MCF 10A (cell line): ENCODE results near the gene MED20. TPM values are rescaled to one million over a fixed set of nuclear protein-coding genes. Genes with fewer than 3 reads are reported as not detected.

Experiments used
- BruUV-seq: library from RNA; stranded (reverse); fragments of 400-500 nt; replicated peaks from 2 replicates; lab custom pipeline; 2021; lab: Mats Ljungman, UMichigan
- CTCF ChIA-PET: fragments of 300-600 bp; sonication (Branson Sonifier 250); formaldehyde crosslinking; extraction: SDS; loops from one replicate; lab custom pipeline; 2021; ENCODE audit warnings: antibody characterized with exemption, inconsistent platforms; lab: Yijun Ruan, JAX
- POLR2A ChIA-PET: fragments of 300-600, 350-650 bp; sonication (Branson Sonifier 250); formaldehyde crosslinking; extraction: SDS; loops from one replicate; lab custom pipeline; 2020; ENCODE audit warnings: antibody characterized with exemption, inconsistent platforms; lab: Yijun Ruan, JAX
- DNase-seq: peaks from one replicate; pipeline ENCODE4 v3.0.0-alpha.2; 2018; ENCODE audit not compliant: unreplicated experiment
- H3K27ac Mint-ChIP-seq: one replicate; pipeline ENCODE4 v1.8.0; 2022; ENCODE audit warnings: mild to moderate bottlenecking, low read depth, mixed read lengths; ENCODE audit not compliant: unreplicated experiment
- H3K27me3 Mint-ChIP-seq: one replicate; pipeline ENCODE4 v1.8.0; 2022; ENCODE audit warnings: mixed read lengths; ENCODE audit not compliant: insufficient read depth, unreplicated experiment
- H3K36me3 Mint-ChIP-seq: one replicate; pipeline ENCODE4 v1.8.0; 2022; ENCODE audit warnings: mild to moderate bottlenecking, moderate library complexity, mixed read lengths; ENCODE audit not compliant: insufficient read depth, unreplicated experiment
- H3K4me1 Mint-ChIP-seq: one replicate; pipeline ENCODE4 v1.8.0; 2022; ENCODE audit warnings: mixed read lengths; ENCODE audit not compliant: insufficient read depth, unreplicated experiment
- H3K4me3 Mint-ChIP-seq: one replicate; pipeline ENCODE4 v1.8.0; 2022; ENCODE audit warnings: mild to moderate bottlenecking, moderate library complexity, mixed read lengths; ENCODE audit not compliant: unreplicated experiment
- H3K9me3 Mint-ChIP-seq: one replicate; pipeline ENCODE4 v1.8.0; 2022; ENCODE audit warnings: mixed read lengths; ENCODE audit not compliant: unreplicated experiment
- intact Hi-C: fragments of 100-400 bp; cut with micrococcal nuclease; formaldehyde crosslinking; loops from 2 replicates; pipeline ENCODE4 v1.14.1; 2022
- total RNA-seq: library from RNA; stranded (reverse); gene quantifications from 2 replicates; pipeline ENCODE4 v1.2.3, GENCODE V29; 2022
- TF ChIP-seq, protein P1 (sequence below): fragments of 200-600 bp; IDR thresholded peaks from one replicate; pipeline ENCODE4 v1.8.0; 2022; ENCODE audit warnings: antibody characterized with exemption, mild to moderate bottlenecking; ENCODE audit not compliant: unreplicated experiment

Gene MED20
- total RNA-seq, 1 experiment from 2014 or later: 27.6 TPM

DNA sequence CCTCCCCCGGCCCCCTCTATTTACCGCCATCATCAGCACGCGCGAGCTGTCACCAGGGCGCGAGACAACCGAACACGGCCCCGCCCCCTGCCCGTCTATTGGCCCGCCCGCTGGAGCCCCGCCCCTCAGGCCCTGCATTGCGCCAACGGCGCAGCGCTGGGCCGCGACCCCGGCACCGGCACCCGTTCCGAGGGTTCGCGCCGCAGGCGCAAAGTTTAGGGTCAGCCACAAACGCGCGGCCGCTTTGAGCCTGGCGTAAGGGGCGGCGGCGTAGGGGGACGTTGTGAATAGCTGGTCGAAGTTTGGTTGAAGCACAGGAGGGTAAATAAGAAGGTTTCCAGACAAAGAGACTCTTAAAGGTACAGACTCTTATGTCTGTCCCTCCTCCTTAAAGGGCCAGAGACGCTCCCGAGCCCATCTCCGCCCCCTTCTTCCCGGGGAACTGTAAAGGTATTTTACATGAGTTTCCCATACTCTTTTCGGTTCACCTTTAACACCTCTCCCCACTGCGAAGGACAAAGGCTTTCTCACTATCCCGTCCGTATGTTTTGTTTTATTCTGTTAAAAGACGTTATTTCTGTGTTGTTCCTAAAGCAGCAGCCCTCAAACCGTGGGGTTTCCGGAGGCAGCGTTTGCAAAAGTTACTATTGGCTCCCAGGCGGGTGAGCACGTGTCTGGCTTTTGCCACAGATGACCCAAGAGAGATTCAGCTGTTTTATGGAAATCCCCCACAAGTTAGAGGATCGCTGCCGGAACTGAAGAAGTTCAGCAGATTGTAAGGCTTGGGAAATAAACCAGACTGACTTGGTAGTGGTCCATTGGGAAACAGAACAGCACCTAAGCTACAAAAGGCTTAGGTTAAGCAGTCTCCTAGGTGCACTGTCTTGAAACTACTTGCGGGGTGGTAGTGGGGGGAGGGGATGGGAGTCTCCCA, 25.4 kb downstream of the MED20 start, which contains the start of gene USP49:
USP49 (minus strand) TSS at position 76 of the 934 bp plus-strand sequence. CDS start 88,392 bp downstream, outside the sequence.
- BruUV-seq: no TSS peak
- Mint-ChIP-seq H3K4me3 (no peak within 1 kb of the TSS), H3K27ac (no peak within 1 kb of the TSS), H3K9me3 (no peaks in the 10 kb centered on the region), H3K27me3 (no peaks in the 10 kb centered on the region), H3K36me3 (peaks cover 9% of the 10 kb centered on the region), H3K4me1 (peaks cover 9% of the 10 kb centered on the region)
- POLR2A ChIA-PET: interaction anchor here (0.6 to 3.0 kb wide), 16 partner anchors 8 to 155 kb away, joined by 3 to 35 read pairs (median 4); partner anchors contain the start of genes BYSL, MED20, TAF8 and TOMM6
- CTCF ChIA-PET: interaction anchor here (1.0 to 1.9 kb wide), 4 partner anchors 25 to 110 kb away, joined by 3 to 7 read pairs (median 5); partner anchors contain the start of genes BYSL and MED20
- TF ChIP-seq, protein P1, sequence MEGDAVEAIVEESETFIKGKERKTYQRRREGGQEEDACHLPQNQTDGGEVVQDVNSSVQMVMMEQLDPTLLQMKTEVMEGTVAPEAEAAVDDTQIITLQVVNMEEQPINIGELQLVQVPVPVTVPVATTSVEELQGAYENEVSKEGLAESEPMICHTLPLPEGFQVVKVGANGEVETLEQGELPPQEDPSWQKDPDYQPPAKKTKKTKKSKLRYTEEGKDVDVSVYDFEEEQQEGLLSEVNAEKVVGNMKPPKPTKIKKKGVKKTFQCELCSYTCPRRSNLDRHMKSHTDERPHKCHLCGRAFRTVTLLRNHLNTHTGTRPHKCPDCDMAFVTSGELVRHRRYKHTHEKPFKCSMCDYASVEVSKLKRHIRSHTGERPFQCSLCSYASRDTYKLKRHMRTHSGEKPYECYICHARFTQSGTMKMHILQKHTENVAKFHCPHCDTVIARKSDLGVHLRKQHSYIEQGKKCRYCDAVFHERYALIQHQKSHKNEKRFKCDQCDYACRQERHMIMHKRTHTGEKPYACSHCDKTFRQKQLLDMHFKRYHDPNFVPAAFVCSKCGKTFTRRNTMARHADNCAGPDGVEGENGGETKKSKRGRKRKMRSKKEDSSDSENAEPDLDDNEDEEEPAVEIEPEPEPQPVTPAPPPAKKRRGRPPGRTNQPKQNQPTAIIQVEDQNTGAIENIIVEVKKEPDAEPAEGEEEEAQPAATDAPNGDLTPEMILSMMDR: no peak
- intact Hi-C loops: loop anchor here (1.0 kb wide), 1 partner anchor 41 kb away; no protein-coding TSS in a partner anchor
- DNase-seq: peak; percentile 77

DNA sequence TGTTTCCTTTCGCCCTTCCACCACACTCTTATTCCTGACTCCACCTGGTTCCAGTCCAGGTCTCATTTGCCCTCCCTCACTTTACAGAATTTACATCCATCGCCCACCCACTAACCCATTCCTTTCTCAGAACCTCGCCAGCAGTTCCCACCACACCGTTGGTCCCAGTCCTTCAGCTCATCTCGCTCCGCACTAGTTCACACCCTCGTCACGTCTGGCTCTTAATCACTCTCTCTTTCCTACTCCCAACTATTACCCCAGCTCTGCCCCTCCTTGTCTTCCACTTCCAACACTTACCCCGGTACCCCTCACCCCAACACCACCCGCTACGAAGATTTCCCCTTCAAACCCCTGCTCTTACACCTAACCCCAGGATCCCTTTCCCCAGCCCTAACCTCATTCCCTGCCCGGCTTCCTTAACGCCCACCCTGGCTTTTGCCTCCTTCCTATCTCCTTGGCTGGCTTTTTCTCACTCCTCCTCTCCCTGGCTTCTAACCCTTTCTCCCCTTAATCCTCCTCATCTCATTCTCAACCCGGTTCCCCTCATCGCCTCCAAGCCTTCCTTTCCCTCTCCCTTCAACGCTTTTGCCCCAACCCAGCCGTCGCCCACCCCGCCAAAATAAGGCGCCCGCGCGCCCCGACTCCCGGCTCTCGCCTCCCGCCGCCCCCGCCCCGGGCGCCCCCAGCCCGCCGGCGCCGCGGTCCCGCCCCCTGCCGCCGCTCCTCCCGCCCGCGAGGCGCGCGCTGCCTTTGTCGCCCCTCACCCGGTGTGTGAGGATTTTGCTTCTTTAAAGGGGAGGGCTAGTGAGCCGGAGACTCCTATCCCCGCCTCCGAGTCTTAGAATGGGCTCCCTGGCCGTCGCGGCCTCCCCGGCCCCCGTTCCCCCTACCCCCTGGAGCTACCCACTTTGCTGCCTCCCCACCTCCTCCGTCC, 26.3 kb downstream of the MED20 start:
- intact Hi-C loops: loop anchor here (1.0 kb wide), 1 partner anchor 42 kb away; no protein-coding TSS in a partner anchor

DNA sequence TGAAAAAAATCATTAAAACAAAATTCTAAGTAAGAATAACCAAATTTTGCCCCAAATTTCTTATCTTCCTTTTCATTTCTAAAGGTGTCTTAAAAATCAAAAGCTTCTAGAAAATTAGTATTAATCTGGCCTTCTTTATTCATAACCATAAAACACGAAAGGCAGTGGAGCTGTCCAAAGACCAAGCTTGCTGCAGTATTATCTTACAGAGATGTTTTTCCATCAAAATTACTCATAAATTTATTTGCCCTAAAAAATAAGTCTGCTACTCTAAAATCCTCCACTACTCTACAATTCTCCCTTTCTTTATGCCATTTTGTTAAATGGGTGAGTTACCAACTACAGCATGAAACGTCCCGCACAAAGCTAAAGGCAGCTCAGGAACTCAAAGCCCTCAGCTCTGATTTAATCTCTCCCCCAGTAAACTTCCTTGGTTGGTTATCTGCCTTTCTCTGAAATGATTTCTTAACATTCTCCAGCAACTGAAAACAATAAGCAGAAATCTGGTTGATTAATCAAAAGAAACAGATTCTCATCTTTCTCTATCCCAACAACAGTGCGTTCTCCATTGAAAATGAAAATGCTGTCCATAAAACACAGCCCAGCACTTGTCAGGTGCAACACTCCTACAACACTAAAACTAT, 27.9 kb downstream of the MED20 start:
- peaks cover 9% of the 10 kb centered on the region for H3K4me1 Mint-ChIP-seq
- CTCF ChIA-PET: interaction anchor here (0.9 kb wide), 1 partner anchor 152 kb away, joined by 3 read pairs; no protein-coding TSS in a partner anchor
- intact Hi-C loops: no loop called here
- no peak overlapping the region for H3K27ac Mint-ChIP-seq
- TF ChIP-seq, protein P1: no peak
- no peaks in the 10 kb centered on the region for H3K27me3 Mint-ChIP-seq
- H3K9me3 Mint-ChIP-seq: no peaks in the 10 kb centered on the region
- BruUV-seq: no TSS peak
- no peaks in the 10 kb centered on the region for H3K36me3 Mint-ChIP-seq
- POLR2A ChIA-PET: interaction anchor here (0.7 to 1.2 kb wide), 2 partner anchors 28 to 1022 kb away, joined by 3 to 5 read pairs; partner anchors contain the start of genes BYSL and MED20
- no peak overlapping the region for H3K4me3 Mint-ChIP-seq
- no peak for DNase-seq

More for the DNA sequence above, 26.3 kb downstream of the MED20 start:
- peaks cover 9% of the 10 kb centered on the region for H3K4me1 Mint-ChIP-seq
- H3K27ac Mint-ChIP-seq: no peak overlapping the region
- peaks cover 9% of the 10 kb centered on the region for H3K36me3 Mint-ChIP-seq
- no peaks in the 10 kb centered on the region for H3K27me3 Mint-ChIP-seq
- BruUV-seq: no TSS peak
- H3K4me3 Mint-ChIP-seq: no peak overlapping the region
- POLR2A ChIA-PET: interaction anchor here (0.6 to 3.0 kb wide), 8 partner anchors 12 to 150 kb away, joined by 3 to 35 read pairs (median 4); partner anchors contain the start of genes BYSL, MED20 and TOMM6
- CTCF ChIA-PET: interaction anchor here (0.7 to 1.9 kb wide), 4 partner anchors 12 to 108 kb away, joined by 3 to 7 read pairs (median 4); no protein-coding TSS in a partner anchor
- no peak for DNase-seq
- TF ChIP-seq, protein P1: no peak
- no peaks in the 10 kb centered on the region for H3K9me3 Mint-ChIP-seq
